Osteocyte (in vitro differentiated cells): ENCODE measurements around the gene HDAC6. TPM values are rescaled to one million over a fixed set of nuclear protein-coding genes. Genes with fewer than 3 reads are reported as not detected.
"Not testable (repeated sequence)": the region's sequence is repeated elsewhere in the genome, so short reads cannot be mapped to it uniquely, and the experiment has no call there.

Source experiments
- DNase-seq: peaks from one replicate; pipeline ENCODE4 v3.0.0; 2021; ENCODE audit warnings: mixed read lengths; ENCODE audit not compliant: unreplicated experiment; ENCODE audit errors: extremely low spot score
- H3K27ac Mint-ChIP-seq: one replicate; pipeline ENCODE4 v1.8.0; 2021; ENCODE audit warnings: mild to moderate bottlenecking, mixed read lengths; ENCODE audit not compliant: unreplicated experiment
- H3K27me3 Mint-ChIP-seq: one replicate; pipeline ENCODE4 v1.8.0; 2021; ENCODE audit warnings: mixed read lengths; ENCODE audit not compliant: unreplicated experiment
- H3K36me3 Mint-ChIP-seq: one replicate; pipeline ENCODE4 v1.8.0; 2021; ENCODE audit warnings: mixed read lengths; ENCODE audit not compliant: unreplicated experiment
- H3K4me1 Mint-ChIP-seq: one replicate; pipeline ENCODE4 v1.8.0; 2021; ENCODE audit warnings: mixed read lengths; ENCODE audit not compliant: unreplicated experiment
- H3K4me3 Mint-ChIP-seq: one replicate; pipeline ENCODE4 v1.8.0; 2021; ENCODE audit warnings: mild to moderate bottlenecking, moderate library complexity, mixed read lengths; ENCODE audit not compliant: unreplicated experiment
- H3K9me3 Mint-ChIP-seq: one replicate; pipeline ENCODE4 v1.8.0; 2021; ENCODE audit warnings: mixed read lengths; ENCODE audit not compliant: unreplicated experiment
- total RNA-seq: library from RNA; stranded (reverse); gene quantifications from 2 replicates; pipeline ENCODE4 v1.2.1, GENCODE V29; 2021
- TF ChIP-seq, protein P1 (sequence below): fragments of 200-600 bp; sonication (generic); IDR thresholded peaks from 2 replicates; pipeline ENCODE4 v1.5.0; 2021; ENCODE audit warnings: antibody characterized with exemption, mild to moderate bottlenecking, moderate library complexity

The HDAC6 gene
- total RNA-seq, 1 donor from 2014 or later, result 124 TPM

DNA sequence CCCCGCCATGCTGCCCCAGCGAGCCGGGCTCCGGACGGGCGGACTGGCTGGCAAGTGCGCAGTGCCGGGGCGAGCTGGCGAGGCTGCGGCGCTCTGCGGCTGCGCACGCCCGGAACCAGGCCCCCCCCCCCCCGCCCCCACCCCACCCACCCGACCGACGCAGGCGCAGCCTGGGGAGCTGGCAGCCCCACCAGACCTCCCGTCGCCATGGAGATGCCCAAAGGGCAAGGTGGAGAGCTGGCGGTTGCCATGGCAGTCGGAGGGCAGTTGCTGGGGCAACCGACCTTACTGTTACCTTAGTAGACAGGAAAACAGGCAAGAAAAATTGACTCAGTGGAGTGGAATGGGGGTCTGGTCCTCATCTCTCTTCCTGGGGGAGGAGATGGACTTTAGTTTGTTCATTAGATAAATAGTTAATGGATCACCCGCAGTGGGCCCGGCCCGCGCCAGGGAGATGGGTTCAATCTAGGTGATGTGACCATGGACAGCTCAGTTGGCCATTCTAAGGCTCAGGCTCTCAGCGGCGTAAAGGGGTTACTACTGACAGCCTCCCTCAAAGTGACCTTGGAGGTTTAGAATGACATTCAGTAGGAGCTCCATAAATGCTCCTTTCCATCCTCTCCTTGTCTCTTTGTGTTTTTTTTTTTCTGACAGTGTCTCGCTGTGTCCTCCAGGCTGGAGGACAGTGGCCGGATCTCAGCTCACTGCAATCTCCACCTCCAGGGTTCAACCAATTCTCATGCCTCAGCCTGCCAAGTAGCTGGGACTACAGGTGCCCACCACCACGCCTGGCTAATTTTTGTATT, 33.9 kb downstream of the HDAC6 start, which contains the start of gene PCSK1N:
Gene PCSK1N (minus strand): TSS at position 87 of the 806 bp plus-strand sequence. CDS start 78 bp downstream, at position 9.
- peaks cover 38% of the 10 kb centered on the region for H3K27me3 Mint-ChIP-seq
- H3K4me3 Mint-ChIP-seq, result peak within 1 kb of the TSS; percentile 74
- no peak within 1 kb of the TSS for H3K27ac Mint-ChIP-seq
- peaks cover 5% of the 10 kb centered on the region for H3K4me1 Mint-ChIP-seq
- no peak for DNase-seq
- TF ChIP-seq, protein P1, sequence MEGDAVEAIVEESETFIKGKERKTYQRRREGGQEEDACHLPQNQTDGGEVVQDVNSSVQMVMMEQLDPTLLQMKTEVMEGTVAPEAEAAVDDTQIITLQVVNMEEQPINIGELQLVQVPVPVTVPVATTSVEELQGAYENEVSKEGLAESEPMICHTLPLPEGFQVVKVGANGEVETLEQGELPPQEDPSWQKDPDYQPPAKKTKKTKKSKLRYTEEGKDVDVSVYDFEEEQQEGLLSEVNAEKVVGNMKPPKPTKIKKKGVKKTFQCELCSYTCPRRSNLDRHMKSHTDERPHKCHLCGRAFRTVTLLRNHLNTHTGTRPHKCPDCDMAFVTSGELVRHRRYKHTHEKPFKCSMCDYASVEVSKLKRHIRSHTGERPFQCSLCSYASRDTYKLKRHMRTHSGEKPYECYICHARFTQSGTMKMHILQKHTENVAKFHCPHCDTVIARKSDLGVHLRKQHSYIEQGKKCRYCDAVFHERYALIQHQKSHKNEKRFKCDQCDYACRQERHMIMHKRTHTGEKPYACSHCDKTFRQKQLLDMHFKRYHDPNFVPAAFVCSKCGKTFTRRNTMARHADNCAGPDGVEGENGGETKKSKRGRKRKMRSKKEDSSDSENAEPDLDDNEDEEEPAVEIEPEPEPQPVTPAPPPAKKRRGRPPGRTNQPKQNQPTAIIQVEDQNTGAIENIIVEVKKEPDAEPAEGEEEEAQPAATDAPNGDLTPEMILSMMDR, result no peak
- H3K36me3 Mint-ChIP-seq, result peaks cover 2% of the 10 kb centered on the region
- H3K9me3 Mint-ChIP-seq, result peaks cover 4% of the 10 kb centered on the region

DNA sequence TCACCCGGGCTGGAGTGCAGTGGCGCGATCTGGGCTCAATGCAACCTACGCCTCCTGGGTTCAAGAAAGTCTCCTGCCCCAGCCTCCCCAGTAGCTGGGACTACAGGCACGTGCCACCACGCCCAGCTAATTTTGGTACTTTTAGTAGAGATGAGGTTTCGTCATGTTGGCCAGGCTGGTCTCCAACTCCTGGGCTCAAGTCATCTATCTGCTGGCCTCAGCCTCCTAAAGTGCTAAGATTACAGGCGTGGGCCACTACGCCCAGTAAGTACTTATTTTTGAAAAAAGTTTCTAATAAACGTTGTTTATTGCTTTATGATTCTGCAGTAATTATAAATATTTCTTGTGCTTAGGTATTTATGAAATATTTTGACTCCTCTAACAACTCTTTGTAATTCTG, 37.8 kb downstream of the HDAC6 start:
- DNase-seq, result no peak
- Mint-ChIP-seq H3K4me1 (peaks cover 4% of the 10 kb centered on the region), H3K9me3 (peaks cover 4% of the 10 kb centered on the region), H3K4me3 (no peak overlapping the region), H3K36me3 (peaks cover 2% of the 10 kb centered on the region), H3K27ac (no peak overlapping the region), H3K27me3 (peaks cover 16% of the 10 kb centered on the region)
- TF ChIP-seq, protein P1, result no peak

DNA sequence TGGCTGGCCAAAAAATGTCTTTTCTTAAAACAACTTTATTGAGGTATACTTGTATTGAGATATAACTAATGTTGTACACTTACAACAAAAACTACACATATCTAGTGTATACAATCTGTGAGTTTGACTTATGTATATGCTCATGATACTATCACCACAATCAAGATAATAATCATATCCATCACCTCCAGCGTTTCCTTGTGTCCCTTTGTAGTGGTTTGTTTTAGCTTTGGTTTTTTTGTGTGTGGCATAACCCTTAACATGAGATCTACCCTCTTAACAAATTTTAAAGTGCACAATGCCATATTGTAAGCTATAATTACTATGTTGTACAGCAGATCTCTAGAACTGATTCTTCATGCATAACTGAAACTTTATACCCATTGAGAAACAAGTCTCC, 47.0 kb downstream of the HDAC6 start:
- Mint-ChIP-seq H3K4me1 (no peaks in the 10 kb centered on the region), H3K27me3 (peaks cover 4% of the 10 kb centered on the region), H3K9me3 (peaks cover 6% of the 10 kb centered on the region), H3K36me3 (no peaks in the 10 kb centered on the region), H3K4me3 (no peak overlapping the region), H3K27ac (no peak overlapping the region)
- DNase-seq, result no peak
- TF ChIP-seq, protein P1, result no peak

DNA sequence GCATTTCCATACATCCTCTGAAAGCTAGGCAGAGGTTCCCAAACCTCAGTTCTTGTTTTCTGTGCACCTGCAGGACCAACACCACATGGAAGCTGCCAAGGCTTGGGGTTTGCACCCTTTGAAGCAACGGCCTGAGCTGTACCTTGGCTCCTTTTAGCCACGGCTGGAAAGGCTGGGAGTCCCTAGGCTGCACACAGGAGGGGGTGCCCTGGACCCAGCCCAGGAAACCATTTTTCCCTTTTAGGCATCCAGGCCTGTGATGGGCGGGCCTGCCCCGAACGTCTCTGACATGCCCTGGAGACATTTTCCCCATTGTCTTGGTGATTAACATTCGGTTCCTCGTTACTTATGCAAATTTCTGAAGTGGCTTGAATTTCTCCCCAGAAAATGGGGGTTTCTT, 51.0 kb downstream of the HDAC6 start:
- H3K4me1 Mint-ChIP-seq, result no peaks in the 10 kb centered on the region
- TF ChIP-seq, protein P1, result no peak
- no peak overlapping the region for H3K27ac Mint-ChIP-seq
- no peak for DNase-seq
- no peaks in the 10 kb centered on the region for H3K36me3 Mint-ChIP-seq
- no peak overlapping the region for H3K4me3 Mint-ChIP-seq
- H3K27me3 Mint-ChIP-seq, result peaks cover 19% of the 10 kb centered on the region
- H3K9me3 Mint-ChIP-seq, result peaks cover 11% of the 10 kb centered on the region

DNA sequence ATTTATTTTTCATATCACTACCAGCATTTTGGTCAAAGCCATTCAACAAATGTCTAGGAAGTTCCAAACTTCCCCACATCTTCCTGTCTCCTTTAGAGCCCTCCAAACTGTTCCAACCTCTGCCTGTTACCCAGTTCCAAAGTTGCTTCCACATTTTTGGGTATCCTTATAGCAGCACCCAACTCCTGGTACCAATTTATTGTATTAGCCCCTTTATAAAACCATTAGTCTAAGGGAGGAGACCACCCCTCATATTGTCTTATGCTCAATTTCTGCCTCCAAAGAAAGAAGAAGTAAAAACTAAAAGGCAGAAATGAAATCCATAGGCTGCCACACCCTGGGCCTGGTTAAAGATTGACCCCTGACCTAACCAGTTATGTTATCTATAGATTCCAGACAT, 51.6 kb downstream of the HDAC6 start:
- H3K36me3 Mint-ChIP-seq, H3K27ac Mint-ChIP-seq, H3K4me1 Mint-ChIP-seq, DNase-seq, H3K4me3 Mint-ChIP-seq: not testable (repeated sequence)
- Mint-ChIP-seq H3K9me3 (peaks cover 11% of the 10 kb centered on the region), H3K27me3 (peaks cover 19% of the 10 kb centered on the region)

DNA sequence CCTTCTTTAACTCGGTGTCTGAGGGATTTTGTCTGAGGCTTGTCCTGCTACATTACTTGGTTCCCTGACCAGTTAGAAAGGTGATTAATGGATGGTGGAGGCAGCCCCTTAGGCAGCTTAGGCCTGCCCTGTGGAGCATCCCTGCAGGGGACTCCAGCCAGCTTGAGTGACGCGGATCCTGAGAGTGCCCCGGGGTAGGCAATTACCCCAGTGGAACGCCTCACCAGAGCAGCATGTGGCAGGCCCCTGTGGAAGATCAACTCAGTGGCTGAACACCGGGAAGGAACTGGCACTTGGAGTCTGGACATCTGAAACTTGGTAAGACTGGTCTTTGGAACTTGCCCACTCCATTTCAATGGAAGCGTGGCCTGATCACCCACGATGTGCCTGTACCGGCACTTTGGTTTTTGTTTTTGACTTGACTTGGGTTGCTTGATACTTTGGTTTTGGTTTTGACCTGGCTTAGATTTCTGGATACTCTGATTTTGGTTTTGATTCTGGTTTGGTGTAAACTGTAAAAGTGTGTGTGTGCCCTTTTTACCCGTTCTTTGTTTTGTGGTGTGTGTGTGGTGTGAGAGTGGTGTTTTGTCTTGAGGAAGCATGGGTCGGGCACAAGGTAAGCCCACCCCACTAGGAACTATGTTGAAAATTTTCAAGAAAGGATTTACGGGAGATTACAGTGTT, 52.4 kb downstream of the HDAC6 start:
- H3K36me3 Mint-ChIP-seq, DNase-seq, H3K4me1 Mint-ChIP-seq, H3K27ac Mint-ChIP-seq, H3K4me3 Mint-ChIP-seq: not testable (repeated sequence)
- peaks cover 15% of the 10 kb centered on the region for H3K27me3 Mint-ChIP-seq
- H3K9me3 Mint-ChIP-seq, result peaks cover 11% of the 10 kb centered on the region
